GM18517 (cell line): Measurements from ENCODE around the gene GPAM.
A peak's percentile ranks its signal among the peaks of the same experiment; 100 is the strongest.

Experiments
- ATAC-seq: cut with Tn5 transposase; IDR thresholded peaks from one replicate; pipeline ENCODE4 v1.9.1; 2021; ENCODE audit warnings: mild to moderate bottlenecking, moderate library complexity; ENCODE audit not compliant: unreplicated experiment

The GPAM gene

DNA sequence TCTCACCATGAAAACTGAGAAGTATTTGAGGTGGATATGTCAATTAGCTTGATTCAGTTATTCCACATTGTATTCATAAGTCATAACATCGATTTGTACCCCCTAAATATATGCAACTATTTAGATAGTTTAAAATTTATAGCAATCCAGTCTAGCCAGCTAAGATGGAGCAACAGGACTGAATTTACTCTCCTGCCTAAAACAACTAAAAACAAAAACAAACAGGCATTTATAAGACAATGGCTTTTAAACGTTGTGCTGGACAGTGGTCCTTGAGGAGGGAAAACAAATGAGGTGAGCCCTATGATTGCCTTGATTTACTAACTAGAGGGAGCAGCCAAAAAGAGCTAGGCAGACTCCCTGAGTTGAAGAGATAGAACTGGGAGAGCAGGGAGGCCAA is 814 bp upstream of the GPAM start:
- ATAC-seq, result no peak

DNA sequence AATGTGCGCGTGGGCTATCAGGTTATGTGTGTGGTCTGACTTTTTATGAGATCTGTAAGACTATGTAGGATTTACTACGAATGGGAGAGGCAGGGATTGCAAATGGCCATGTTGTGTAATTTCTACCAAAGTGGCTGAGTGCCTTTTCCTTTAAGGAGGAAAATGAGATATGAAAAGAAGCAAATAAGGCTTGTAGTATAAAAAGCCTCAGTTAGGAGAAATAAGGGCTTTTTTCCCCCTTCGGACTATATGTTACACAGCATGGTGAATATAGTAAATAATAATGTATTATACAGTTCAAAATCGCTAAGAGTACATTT is 447 bp upstream of the GPAM start:
- ATAC-seq, result no peak

DNA sequence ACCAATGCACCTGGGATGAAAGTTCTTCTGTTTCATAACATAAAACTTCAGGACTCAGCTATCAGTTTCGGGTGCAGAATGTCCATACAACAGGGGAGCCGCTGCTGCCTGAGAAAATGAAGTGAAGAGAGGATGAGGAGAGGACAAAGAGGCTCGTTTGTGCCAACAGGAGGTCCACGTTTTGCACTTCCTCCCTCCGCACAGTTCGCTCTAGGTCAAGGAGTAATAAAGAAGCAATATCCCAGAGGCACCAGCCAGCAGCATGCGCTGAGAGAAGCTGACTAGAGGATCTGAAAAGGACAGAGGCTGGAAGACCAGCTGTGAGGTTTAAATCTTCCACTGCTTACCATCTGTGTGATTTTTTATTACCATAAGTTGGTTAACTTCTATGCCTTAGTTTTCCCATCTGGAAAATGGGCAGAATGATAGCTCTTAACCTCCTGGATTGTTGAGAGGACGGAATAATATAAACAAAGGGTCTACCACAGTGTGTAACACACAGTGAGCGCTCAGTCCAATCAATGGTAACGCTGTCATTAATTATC is 709 bp downstream of the GPAM start:
- no peak for ATAC-seq

DNA sequence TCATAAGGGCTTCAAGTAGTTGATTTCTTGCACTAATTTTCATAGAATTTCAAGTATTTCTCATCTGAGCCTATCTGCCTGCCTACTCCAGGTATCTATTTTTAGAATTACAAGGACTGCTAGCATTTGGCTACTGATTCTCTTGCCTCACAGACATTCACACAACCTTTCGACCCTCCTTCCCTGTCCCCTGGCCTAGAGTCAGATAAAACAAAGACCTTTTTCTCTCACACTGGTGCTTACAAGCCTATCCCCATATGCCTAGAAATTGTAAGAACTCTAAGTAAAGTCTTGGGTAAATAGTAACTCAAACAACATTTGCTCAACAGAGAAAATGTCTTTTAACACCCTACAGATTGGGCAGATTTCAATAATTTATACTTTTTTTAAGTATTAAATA is 6.3 kb downstream of the GPAM start:
- ATAC-seq, result no peak

DNA sequence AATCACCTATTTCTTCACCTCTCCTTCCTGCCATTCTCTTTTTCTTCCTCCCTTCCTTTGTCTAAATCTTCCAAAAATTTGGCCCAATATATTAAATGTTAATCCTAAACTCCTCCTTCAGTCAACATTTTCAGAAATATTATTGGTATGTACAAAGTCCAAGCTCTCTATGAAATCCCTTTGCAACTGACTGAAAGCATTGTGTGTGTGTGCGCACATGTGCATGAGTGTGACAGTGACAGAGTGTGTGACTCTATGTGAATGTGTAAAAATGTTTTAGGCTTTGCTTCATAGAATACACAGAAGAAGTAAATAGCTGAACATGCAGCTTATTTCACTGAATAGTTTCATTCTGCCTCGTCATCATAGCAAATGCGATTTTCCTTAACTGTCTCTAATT is 7.0 kb downstream of the GPAM start:
- no peak for ATAC-seq

DNA sequence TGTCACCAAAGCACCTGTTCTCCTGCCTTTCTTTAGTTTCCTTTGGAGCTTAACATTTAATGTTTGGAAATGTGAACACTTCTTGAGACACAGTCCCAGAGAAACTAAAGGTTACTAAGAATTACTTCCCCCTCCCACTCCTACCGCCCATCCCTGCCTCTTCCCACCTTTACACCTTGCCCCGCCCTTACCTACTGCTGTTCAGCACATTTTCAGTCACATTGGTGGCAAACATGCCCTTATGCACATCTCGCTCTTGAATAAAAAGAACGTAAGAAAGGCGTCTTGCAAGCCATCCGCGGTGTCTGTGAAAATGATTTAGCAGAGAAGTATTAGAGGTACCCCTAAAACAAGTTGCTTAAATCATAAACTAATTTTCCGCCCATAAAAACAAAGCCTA is 8.2 kb downstream of the GPAM start:
- ATAC-seq, result no peak

DNA sequence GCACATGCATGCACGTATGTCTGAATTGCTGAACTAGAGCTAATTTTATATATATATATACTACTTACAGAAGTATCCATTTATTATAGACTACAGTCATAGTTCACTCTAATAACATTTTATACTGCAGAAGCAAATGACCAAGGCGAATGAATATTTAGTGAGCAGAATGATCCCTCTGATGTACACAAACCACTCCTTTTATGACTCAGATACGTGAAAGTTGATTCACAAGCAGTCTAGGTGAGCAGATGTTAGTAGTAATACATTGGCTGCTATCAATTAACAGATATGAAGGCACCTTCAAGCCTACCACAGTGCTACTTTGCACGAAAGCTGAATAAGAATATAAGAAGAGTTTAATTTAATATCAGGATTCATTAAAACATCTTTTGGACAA is 10.4 kb downstream of the GPAM start:
- no peak for ATAC-seq

DNA sequence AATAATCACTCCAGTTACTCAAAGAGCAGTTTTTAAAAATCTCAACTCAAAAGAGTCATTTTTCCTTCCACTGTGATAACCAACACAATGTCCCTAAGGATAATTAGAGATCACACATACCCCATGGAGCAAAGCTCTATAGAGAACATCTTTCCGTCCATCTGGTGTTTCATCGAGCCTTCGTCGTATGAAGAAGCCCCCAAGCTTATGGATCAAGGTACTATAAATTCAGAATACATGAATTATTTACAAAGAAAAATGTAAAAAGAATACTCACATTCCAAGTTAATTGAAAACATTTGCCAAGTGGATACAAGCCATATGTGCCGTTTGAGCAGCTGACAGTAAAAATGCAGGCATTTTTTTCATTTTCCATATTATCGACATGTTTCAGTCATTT is 14.8 kb downstream of the GPAM start:
- ATAC-seq, result no peak

DNA sequence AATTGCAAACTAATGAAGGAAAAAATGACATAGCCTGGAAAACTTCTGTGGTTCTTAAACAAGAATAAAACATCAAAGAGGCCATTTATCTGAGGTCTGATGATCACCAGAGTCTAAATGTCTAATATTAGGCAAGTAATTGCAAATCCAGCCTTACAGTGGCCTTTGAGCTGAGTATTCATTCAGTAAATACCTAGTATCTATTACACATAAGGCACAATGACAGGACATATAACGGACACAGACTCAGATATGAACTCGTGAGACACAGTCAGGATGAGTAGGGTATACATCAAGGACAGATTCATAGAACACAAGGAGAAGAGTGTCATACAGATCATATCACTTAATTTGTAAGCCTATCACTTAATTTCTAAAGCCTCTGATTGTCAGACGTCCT is 16.8 kb downstream of the GPAM start:
- ATAC-seq, result no peak

DNA sequence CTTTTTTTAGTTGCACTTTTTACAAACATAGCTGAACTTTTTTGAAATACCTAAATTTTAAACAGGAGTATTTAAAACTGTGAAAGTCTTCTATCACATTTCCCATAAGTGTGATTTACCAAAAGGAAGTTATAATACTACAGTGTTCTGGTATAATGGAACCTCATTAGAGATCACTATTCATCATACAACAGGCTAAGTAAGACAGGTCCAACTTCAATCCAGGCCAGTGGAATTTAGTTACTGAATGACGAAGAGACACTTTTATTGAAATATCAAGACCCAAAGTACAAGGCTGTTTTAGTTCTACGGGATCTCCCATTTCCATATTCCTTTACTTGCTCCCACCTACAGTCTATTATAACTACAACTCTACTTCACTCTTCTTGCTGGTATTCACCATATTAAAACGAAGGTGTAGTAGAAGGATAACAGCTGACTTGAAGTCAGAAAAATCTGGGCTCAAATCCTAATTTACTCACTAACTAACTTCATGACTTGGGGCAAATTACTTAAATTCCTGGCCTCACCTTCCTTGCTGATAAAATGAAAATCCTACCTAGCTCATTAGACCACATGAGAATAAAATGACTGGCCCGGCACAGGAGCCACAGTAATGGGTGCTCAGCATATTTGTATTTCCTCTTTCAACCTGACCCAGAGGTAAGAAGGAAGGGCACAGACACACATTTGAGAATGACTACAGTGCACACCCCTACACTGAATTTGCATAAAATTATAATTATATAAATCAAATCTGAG is 21.6 kb downstream of the GPAM start:
- ATAC-seq, result no peak

DNA sequence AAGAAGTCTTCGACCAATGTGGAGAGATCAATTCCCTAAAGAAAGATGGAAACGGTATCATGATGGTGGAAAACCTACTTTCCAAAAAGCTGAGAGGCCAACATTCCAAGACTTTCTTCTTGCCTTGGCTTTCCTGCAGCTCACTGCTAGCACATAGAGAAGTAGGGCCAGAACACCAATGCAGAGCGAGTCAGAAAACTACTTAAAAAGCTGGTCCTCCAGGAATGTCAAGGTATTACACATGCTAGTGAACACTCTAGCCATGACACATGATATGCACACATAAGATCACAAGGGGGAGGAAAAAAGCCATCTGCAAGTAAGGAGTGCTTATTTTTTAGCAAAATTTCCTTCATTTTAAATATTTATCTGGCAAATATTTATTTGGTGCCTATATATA is 22.7 kb downstream of the GPAM start:
- no peak for ATAC-seq

DNA sequence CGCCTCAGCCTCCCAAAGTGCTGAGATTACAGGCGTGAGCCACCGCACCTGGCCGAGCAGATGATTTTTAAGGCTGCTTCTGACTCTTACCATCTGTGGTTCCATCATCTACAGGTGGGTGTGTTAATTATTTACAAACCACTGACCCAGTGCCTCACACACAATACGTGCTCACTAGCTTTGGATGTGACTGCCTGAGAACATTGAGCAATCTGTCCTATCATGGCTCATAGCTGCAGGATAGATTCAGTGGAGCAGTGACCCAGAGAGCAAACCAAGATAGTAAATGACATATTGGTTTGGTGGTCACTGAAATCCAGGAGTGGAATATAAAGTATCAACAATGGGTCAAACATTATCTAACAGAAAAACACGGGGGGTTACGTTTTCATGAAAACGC is 24.1 kb downstream of the GPAM start:
- no peak for ATAC-seq

DNA sequence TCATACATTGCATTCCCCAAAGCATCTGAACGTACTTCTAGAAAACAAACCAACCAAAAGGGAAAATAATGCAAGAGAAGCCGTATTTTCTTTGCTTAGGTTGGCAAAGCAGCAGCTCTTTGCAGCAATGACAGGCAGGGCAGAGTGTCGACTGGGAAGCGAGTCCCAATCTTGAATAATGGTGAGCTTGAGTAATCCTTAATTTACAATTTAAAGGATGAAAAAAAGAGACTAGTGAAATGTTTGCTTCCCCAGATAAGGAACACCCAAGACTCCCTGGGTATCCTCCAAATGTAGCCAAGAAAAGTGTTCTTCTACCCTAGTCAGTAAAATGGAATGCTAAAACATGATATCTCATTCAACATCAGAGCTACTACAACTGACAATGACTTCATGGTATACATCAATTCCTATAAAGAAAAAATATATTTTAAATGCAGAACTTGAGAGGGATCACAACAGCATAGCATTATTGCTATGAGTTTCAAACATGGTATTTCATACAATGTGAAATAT is 32.0 kb downstream of the GPAM start:
- no peak for ATAC-seq

DNA sequence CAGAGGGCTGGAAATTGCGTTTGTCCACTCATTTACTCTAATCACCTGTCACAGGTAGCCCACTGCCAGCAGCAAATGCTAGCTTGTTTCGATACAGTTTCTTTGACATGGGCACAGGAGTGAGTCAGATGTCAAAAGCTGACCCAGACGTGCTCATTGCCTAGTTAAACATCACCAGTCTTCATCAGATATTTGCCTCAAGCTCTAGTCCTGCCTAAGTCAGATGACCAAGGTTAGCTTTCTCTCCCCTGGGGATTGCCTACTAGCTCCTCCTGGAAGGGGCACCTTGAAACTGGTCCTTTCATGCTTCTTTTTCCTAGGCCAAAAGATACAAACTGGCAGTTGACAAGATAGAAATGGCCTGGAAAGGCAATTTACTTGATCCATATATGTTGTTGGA is 35.2 kb downstream of the GPAM start:
- ATAC-seq, result no peak

DNA sequence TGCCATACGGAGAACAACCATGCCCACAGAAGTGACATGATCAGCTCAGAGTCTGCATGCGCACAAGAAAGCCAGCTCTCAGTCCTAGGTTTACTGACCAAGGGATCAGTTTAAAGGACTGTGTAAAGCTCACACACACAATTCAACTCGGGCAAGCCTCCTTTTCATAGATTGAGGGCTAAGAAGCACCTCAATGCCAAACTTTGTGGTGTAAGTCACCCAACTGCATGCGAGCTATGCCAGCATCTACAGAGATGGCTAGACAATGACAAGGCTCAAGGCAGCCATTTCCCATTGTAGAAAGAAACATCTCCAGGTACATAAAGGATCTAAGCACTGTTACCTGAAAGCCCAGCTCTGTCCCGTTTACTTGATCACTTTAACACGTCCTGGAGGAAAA is 36.8 kb downstream of the GPAM start:
- ATAC-seq, result no peak

DNA sequence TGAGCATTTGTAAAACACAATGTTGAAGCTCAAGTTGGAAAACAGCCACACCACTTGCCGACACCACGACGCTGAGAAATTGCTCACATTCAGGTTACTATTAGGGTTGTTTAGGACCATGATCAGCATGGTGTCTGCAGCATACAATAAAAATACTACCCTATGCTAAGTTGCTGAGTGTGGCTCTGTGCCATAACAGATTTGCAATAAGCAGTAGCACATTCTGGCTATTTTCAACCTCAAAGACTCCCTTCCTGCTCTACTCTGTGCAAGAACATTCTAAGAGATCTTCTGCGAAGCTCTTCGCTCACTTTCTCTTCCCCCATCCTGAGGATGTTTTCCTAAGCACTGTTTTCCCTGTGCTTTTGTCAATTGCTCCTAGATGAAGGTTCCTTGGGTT is 38.3 kb downstream of the GPAM start:
- no peak for ATAC-seq

DNA sequence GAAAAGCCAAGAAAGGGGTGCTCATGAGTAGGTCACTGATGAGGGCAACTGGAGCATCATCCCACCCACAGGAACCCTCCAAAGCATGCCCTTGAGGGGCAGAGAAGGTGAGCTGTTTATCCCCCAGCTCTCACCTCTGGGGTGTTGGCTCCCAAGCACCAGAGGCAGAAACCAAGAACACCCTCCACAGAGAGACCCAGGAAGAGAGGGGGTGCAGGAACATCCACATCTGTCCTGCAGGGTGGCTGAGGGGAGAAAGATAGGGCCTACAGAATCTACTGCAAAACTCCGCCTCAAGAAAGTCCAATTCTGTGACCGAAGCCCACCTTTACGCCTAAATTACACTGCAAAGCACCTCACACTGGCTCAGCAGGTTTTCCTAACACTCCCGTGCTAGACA is 40.1 kb downstream of the GPAM start:
- no peak for ATAC-seq

DNA sequence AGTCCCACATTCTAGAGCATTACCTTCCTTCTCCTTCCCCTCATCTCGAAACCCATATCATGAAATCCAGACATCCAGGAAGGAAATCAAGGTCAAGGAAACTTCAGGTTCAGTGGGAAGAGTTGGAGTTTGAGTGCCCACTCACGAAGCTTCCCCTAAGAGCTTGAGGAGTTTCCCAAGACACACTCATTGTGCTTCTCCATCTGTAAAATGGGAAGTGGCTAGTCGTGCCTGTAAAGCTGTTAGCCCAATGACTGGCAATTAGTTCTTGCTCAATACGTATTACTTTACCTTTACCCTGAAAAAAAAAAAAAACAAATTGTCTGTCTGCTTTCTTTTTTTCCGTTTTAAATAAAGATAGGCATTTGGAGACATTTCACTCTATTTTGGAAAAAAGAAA is 42.3 kb downstream of the GPAM start:
- ATAC-seq, result no peak

DNA sequence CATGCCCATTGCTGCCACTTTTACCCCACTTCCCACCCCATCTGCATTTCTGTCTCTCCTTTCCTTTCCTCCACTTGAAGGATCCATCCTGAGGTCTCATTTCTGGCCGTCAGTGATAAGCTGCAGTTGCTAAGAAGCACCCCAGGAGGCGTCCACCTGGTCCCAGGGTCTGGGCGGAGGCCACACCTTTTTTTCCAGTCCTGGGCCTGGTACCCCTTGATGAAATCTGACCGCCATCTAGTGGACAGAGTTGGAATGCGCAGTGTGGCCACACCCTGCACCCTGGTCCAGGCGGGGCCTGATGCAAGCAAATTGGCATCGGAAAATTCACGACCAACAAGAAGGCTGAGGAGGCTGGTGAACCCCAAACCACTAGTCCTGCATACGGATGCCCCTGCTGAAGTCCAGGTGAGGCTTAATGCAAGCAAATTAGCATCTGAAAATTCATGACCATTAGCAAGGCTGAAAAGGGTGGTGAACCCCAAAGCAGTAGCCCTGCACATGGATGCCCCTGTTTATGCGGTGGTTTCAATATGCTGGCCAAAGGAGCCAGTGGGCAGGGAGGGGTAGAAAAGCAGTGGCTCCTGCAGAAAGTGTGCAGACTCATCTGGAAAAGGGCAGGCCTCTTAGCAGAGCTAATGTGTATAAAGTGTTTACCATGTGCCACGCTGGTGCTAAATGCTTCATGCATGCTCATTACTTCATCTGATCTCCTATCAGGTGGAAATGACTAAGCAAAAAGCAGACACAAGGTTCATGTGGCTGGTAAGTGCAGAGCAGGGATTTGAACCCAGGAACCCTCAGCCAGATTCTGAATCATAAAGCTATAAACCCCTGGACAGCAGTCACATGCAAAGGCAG is 43.2 kb downstream of the GPAM start:
- ATAC-seq, result peak; percentile 99

DNA sequence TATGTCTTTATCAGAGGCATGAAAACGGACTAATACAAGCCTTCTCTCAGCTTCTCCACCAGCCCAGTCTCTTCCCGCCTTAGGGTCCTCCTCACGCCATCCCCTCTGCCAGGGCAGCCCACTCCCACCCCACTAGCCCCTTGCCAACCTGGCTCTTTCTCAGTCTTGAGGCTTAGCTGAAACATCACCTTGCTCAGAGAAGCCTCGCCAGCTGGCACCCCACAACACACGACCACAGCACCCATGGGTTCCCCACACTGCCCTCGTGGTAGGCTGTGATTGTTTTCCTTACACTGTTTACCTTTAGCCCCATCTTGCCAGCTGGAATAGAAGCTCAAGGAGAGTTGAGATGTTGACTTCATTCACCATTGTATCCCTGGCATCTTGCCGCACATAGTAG is 44.4 kb downstream of the GPAM start:
- ATAC-seq, result no peak

DNA sequence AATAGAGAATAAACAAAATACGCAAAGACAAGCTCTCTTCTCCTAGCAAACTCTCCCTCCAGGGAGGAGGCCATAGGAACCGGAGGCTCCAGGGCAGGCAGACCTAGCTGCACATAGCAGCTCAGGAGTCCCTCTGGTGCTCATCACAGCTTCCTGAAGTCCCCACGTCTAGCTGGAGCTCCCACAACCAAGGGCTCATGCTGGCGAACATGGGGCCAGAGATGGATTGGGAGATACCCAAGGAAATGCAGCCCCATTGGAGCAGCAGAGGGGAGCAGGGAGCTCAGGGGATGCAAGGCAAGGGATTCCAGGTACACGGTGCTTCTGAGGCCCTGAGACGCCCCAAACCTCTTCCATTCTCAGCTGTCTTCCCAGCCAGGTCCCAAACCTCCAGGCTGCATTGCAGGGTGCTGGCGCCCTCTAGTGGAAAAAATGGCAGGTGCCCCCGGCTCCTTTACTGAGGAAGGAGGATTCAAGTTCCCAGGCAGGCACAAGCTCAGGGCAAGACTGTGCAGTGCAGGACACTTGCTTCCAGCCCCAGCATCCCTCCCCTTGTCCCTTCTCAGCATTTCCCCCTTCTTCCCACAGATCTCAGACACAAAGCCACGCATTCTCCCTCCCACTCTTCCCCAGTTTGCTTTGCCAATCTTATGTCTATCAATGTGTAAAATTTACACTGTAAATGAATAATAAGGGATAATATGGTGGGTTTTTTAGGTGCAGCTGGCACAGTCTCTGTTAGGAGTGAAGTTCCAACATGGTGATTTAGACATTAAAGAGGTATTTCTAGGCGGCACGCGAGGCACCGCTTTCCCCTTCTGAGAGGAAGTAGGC is 46.2 kb downstream of the GPAM start:
- ATAC-seq, result peak; percentile 50
